Measurements from ENCODE around the gene SMTNL1. TPM values are rescaled to one million over a fixed set of nuclear protein-coding genes. Genes with fewer than 3 reads are reported as not detected.

Gene SMTNL1
- total RNA-seq, 4 donors from 2014 or later, result not detected

- in situ Hi-C loops (cut with MboI; ENCODE audit: low pct_ligation_motif_present in 1 of 4, low pct_unique_long_range_greater_than_20kb in 1 of 4, low sequenced_read_pairs in 3 of 4), result no loop called here
- no peak for TF ChIP-seq EP300 (IDR thresholded peaks at IDR 0.05; ENCODE audit: low read depth)
- TF ChIP-seq, protein P1, sequence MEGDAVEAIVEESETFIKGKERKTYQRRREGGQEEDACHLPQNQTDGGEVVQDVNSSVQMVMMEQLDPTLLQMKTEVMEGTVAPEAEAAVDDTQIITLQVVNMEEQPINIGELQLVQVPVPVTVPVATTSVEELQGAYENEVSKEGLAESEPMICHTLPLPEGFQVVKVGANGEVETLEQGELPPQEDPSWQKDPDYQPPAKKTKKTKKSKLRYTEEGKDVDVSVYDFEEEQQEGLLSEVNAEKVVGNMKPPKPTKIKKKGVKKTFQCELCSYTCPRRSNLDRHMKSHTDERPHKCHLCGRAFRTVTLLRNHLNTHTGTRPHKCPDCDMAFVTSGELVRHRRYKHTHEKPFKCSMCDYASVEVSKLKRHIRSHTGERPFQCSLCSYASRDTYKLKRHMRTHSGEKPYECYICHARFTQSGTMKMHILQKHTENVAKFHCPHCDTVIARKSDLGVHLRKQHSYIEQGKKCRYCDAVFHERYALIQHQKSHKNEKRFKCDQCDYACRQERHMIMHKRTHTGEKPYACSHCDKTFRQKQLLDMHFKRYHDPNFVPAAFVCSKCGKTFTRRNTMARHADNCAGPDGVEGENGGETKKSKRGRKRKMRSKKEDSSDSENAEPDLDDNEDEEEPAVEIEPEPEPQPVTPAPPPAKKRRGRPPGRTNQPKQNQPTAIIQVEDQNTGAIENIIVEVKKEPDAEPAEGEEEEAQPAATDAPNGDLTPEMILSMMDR (IDR thresholded peaks at IDR 0.05), result no peak
- TF ChIP-seq POLR2AphosphoS5 (IDR thresholded peaks at IDR 0.05), result no peak
- TF ChIP-seq POLR2A (IDR thresholded peaks at IDR 0.05), result no peak
Measured at GRCh38 chr11:57545883-57546282, 8.5 kb downstream of the SMTNL1 start.

DNA sequence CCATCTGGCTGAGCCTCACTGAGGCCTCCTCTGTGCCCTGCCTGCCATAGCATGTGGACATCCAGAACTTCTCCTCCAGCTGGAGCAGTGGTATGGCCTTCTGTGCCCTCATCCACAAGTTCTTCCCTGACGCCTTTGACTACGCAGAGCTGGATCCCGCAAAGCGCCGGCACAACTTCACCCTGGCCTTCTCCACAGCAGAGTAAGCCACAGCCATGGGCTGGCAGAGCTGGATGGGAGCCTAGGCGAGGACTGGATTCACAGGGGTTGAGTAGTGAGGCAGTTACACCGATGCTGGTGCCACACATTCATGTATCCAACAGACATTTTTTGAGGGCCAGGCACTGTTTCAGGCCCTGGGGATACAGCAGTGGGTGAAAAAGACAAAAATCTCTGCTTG is 9.1 kb downstream of the SMTNL1 start:
- H3K4me1 ChIP-seq, result no peaks in the 10 kb centered on the region
- DNase-seq, result no peak
- WGBS, 2 donors (ENCODE audit: low coverage in 1 of 2), result 100% methylated on average over 7 of the region's 7 CpGs; no CpG with 5 or more reads in 1 of the 2 donors
- H3K9me3 ChIP-seq, result no peaks in the 10 kb centered on the region
- H3K4me3 ChIP-seq, result no peak overlapping the region
- in situ Hi-C loops (cut with MboI; ENCODE audit: low pct_ligation_motif_present in 1 of 4, low pct_unique_long_range_greater_than_20kb in 1 of 4, low sequenced_read_pairs in 3 of 4), result no loop called here
- H3K27ac ChIP-seq, result no peak overlapping the region
- TF ChIP-seq POLR2A (IDR thresholded peaks at IDR 0.05) (no peak), POLR2AphosphoS5 (IDR thresholded peaks at IDR 0.05) (no peak), EP300 (IDR thresholded peaks at IDR 0.05; ENCODE audit: low read depth) (no peak)
- TF ChIP-seq, protein P1 (IDR thresholded peaks at IDR 0.05), result no peak
- intact Hi-C loops (cut with DNase I; ENCODE audit: low total_unique reads), result no loop called here
- no peaks in the 10 kb centered on the region for H3K27me3 ChIP-seq
- peaks cover 0 to 12% (median 5%) of the 10 kb centered on the region in 4 donors for H3K36me3 ChIP-seq

More at GRCh38 chr11:57545883-57546282, 8.5 kb downstream of the SMTNL1 start:
- Histone ChIP-seq H3K27ac (no peak overlapping the region), H3K36me3 (peaks cover 0 to 11% (median 5%) of the 10 kb centered on the region in 4 donors), H3K27me3 (no peaks in the 10 kb centered on the region), H3K9me3 (no peaks in the 10 kb centered on the region), H3K4me1 (no peaks in the 10 kb centered on the region), H3K4me3 (no peak overlapping the region)
- WGBS, 2 donors (ENCODE audit: low coverage in 1 of 2), result 96% methylated on average over 13 of the region's 13 CpGs; no CpG with 5 or more reads in 1 of the 2 donors
- intact Hi-C loops (cut with DNase I; ENCODE audit: low total_unique reads), result no loop called here
- no peak for DNase-seq

DNA sequence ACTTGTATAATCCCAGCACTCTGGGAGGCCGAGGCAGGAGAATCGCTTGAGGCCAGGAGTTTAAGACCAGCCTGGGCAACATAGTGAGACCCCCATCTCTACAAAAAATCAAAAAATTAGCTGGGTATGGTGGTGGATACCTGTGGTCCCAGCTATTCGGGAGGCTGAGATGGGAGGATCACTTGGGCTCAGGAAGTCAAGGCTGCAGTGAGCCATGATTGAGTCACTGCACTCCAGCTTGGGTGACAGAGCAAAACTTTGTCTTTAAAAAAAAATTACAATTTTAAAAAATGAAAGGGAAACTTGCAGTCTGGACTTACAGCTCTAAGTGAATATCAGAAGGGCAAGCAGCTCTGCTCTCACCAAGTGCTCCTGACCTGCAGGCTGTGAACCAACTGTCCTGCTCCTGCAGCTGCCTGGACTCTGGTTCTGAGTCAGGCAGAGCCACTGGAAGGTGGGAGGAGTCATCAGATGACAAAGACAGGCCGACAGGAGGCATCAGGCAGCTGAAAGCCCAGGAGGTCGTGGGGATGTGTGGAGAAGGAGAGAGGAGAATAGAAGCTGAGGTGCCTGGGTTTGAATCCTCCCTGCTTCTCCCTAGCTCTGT is 9.6 kb downstream of the SMTNL1 start:
- TF ChIP-seq POLR2AphosphoS5 (IDR thresholded peaks at IDR 0.05) (no peak), POLR2A (IDR thresholded peaks at IDR 0.05) (no peak)
- intact Hi-C loops (cut with DNase I; ENCODE audit: low total_unique reads), result no loop called here
- WGBS, 2 donors (ENCODE audit: low coverage in 1 of 2), result 61 to 93% methylated on average over 3 to 5 of the region's 5 CpGs
- no peak for DNase-seq
- Histone ChIP-seq H3K4me3 (no peak overlapping the region), H3K4me1 (no peaks in the 10 kb centered on the region), H3K27ac (no peak overlapping the region), H3K36me3 (peaks cover 0 to 17% (median 5%) of the 10 kb centered on the region in 4 donors), H3K9me3 (no peaks in the 10 kb centered on the region), H3K27me3 (no peaks in the 10 kb centered on the region)
- in situ Hi-C loops (cut with MboI; ENCODE audit: low pct_ligation_motif_present in 1 of 4, low pct_unique_long_range_greater_than_20kb in 1 of 4, low sequenced_read_pairs in 3 of 4), result no loop called here

- no peak for DNase-seq
- peaks cover 0 to 26% (median 7%) of the 10 kb centered on the region in 4 donors for H3K36me3 ChIP-seq
- H3K27ac ChIP-seq, result no peak overlapping the region
- intact Hi-C loops (cut with DNase I; ENCODE audit: low total_unique reads) (no loop called here), in situ Hi-C loops (cut with MboI; ENCODE audit: low pct_ligation_motif_present in 1 of 4, low pct_unique_long_range_greater_than_20kb in 1 of 4, low sequenced_read_pairs in 3 of 4) (no loop called here)
- TF ChIP-seq, protein P1 (IDR thresholded peaks at IDR 0.05), result no peak
- TF ChIP-seq POLR2AphosphoS5 (IDR thresholded peaks at IDR 0.05), result no peak
- no peak for TF ChIP-seq POLR2A (IDR thresholded peaks at IDR 0.05)
- TF ChIP-seq EP300 (IDR thresholded peaks at IDR 0.05; ENCODE audit: low read depth), result no peak
- no peaks in the 10 kb centered on the region for H3K9me3 ChIP-seq
- WGBS, 2 donors (ENCODE audit: low coverage in 1 of 2), result 48% methylated on average over 6 of the region's 6 CpGs; no CpG with 5 or more reads in 1 of the 2 donors
- H3K27me3 ChIP-seq, result no peaks in the 10 kb centered on the region
- H3K4me3 ChIP-seq, result no peak overlapping the region
- no peaks in the 10 kb centered on the region for H3K4me1 ChIP-seq
Measured at GRCh38 chr11:57547854-57548377, 10.5 kb downstream of the SMTNL1 start.
